CD4-positive, alpha-beta T cell treated with Interleukin-17A for 4 hours (primary cell): ENCODE results near the gene MVK.

Experiments used
- DNase-seq: peaks from one replicate; pipeline ENCODE4 v3.0.0-alpha.2; 2020; ENCODE audit warnings: mixed read lengths

Gene MVK

GRCh38 chr12:109637996-109638395 is 64.4 kb downstream of the MVK start:
- no peak for DNase-seq

GRCh38 chr12:109638735-109639134 is 65.1 kb downstream of the MVK start:
- DNase-seq = no peak

- no peak for DNase-seq
These were observed 65.7 kb downstream of the MVK start for GRCh38 chr12:109639151-109639872.

- no peak for DNase-seq
These were observed 67.4 kb downstream of the MVK start for GRCh38 chr12:109640961-109641360.

- no peak for DNase-seq
These were observed 67.8 kb downstream of the MVK start for GRCh38 chr12:109641422-109641821.

GRCh38 chr12:109642506-109643132 is 69.0 kb downstream of the MVK start:
- no peak for DNase-seq

GRCh38 chr12:109645194-109645593 is 71.6 kb downstream of the MVK start:
- no peak for DNase-seq

- no peak for DNase-seq
These were observed 72.1 kb downstream of the MVK start for GRCh38 chr12:109645708-109646107.
